DOHH2 (cell line): ENCODE results near the gene RAD52.

Source experiments
- EZH2phosphoT487 ChIP-seq: fragments of 200-600 bp; sonication (generic); IDR thresholded peaks from 2 replicates; pipeline ENCODE4 v1.6.1; 2017; ENCODE audit warnings: borderline replicate concordance, mild to moderate bottlenecking, antibody characterized with exemption, low read length, moderate library complexity, mixed read lengths
- TF ChIP-seq, protein P1 (sequence below): fragments of 200-600 bp; sonication (generic); IDR thresholded peaks from one replicate; pipeline ENCODE4 v1.5.1; 2014; ENCODE audit warnings: antibody characterized with exemption, mild to moderate bottlenecking, low read depth, low read length; ENCODE audit not compliant: poor library complexity, severe bottlenecking

DNA sequence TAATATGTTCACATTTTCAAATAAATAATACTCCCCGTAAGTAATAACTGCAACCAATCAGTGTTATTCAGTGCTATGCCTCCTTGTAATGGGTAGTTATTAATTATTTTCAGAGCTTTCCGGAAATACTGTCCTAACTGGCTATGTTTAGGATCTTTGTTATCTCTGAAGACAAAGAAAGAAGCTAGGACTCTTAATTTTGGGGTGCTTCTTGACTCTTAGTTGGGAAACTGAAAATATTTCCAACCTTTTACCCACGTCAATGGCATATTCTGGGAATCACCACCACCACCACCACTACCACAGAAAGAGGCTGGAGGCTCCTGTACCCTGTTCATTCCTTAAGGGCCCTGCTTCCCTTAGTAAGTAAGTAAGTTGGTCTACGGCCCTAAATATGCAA is 39.1 kb downstream of the RAD52 start:
- TF ChIP-seq, protein P1, sequence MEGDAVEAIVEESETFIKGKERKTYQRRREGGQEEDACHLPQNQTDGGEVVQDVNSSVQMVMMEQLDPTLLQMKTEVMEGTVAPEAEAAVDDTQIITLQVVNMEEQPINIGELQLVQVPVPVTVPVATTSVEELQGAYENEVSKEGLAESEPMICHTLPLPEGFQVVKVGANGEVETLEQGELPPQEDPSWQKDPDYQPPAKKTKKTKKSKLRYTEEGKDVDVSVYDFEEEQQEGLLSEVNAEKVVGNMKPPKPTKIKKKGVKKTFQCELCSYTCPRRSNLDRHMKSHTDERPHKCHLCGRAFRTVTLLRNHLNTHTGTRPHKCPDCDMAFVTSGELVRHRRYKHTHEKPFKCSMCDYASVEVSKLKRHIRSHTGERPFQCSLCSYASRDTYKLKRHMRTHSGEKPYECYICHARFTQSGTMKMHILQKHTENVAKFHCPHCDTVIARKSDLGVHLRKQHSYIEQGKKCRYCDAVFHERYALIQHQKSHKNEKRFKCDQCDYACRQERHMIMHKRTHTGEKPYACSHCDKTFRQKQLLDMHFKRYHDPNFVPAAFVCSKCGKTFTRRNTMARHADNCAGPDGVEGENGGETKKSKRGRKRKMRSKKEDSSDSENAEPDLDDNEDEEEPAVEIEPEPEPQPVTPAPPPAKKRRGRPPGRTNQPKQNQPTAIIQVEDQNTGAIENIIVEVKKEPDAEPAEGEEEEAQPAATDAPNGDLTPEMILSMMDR, result no peak
- no peak for TF ChIP-seq EZH2phosphoT487
